Tibial nerve (tissue), 3 donors: ENCODE results near the gene LMNB1.

Experiments
- CTCF ChIP-seq, 5 experiments: fragments of 200-600 bp in 3 of 5; fragments of 450-650 bp in 2 of 5; sonication (generic) in 3 of 5; IDR thresholded peaks; one replicate each; pipeline ENCODE4 v1.5.1; 2016 to 2019; ENCODE audit warnings: antibody characterized with exemption in 5 of 5, mild to moderate bottlenecking in 3 of 5, moderate library complexity in 2 of 5
- POLR2A ChIP-seq, 2 donors: fragments of 450-650 bp; IDR thresholded peaks; one replicate each; pipeline ENCODE4 v1.6.1; 2017; ENCODE audit warnings: antibody characterized with exemption in 2 of 2, mild to moderate bottlenecking in 2 of 2, moderate library complexity in 2 of 2

GRCh38 chr5:126848253-126848652, 71.3 kb downstream of the LMNB1 start:
- no peak for TF ChIP-seq CTCF (IDR thresholded peaks at IDR 0.05)
- no peak for TF ChIP-seq POLR2A (IDR thresholded peaks at IDR 0.05)
